GM12865 (cell line): ENCODE results near the gene PRG2.

ENCODE experiments used
- DNase-seq: peaks from one replicate; pipeline ENCODE4 v3.0.0; 2010; ENCODE audit warnings: low read depth
- H3K4me3 ChIP-seq: 2 replicates; pipeline ENCODE4 v1.5.1; 2011; ENCODE audit warnings: mild to moderate bottlenecking, low read depth, low read length, control low read depth
- CTCF ChIP-seq: IDR thresholded peaks from 2 replicates; pipeline ENCODE4 v1.5.1; 2011; ENCODE audit warnings: low read length, control low read depth, low read depth, inconsistent platforms; ENCODE audit not compliant: insufficient read depth; ENCODE audit errors: missing control alignments

The PRG2 gene

GRCh38 chr11:57392066-57392762 lies 1.8 kb upstream of the PRG2 start:
- TF ChIP-seq CTCF: no peak
- DNase-seq: no peak
- H3K4me3 ChIP-seq: no peak overlapping the region

GRCh38 chr11:57391539-57391938 lies 1.1 kb upstream of the PRG2 start:
- TF ChIP-seq CTCF: no peak
- no peak for DNase-seq
- H3K4me3 ChIP-seq: no peak overlapping the region

GRCh38 chr11:57391111-57391510 lies 661 bp upstream of the PRG2 start:
- no peak for TF ChIP-seq CTCF
- no peak for DNase-seq
- H3K4me3 ChIP-seq: no peak overlapping the region

- DNase-seq: no peak
- TF ChIP-seq CTCF: no peak
- no peak overlapping the region for H3K4me3 ChIP-seq
Observed at GRCh38 chr11:57387289-57388030, 3.0 kb downstream of the PRG2 start.

GRCh38 chr11:57386178-57386940 lies 4.1 kb downstream of the PRG2 start:
- H3K4me3 ChIP-seq: no peak overlapping the region
- no peak for DNase-seq
- no peak for TF ChIP-seq CTCF

GRCh38 chr11:57380975-57381374 lies 9.5 kb downstream of the PRG2 start, which contains the start of gene PRG3:
PRG3 (minus strand) TSS chr11:57381150; CDS start chr11:57380708, 442 bp downstream.
- DNase-seq: no peak
- TF ChIP-seq CTCF: no peak

More at GRCh38 chr11:57380975-57381374, 9.5 kb downstream of the PRG2 start, which contains the start of gene PRG3:
- no peak within 1 kb of the TSS for H3K4me3 ChIP-seq
